Endothelial cell of umbilical vein (primary cell): Measurements from ENCODE around the gene USP2. TPM values are rescaled to one million over a fixed set of nuclear protein-coding genes. Genes with fewer than 3 reads are reported as not detected.

Experiments
- BruUV-seq: library from RNA; stranded (reverse); fragments of 400-500 nt; replicated peaks from 2 replicates; lab custom pipeline; 2021; lab: Mats Ljungman, UMichigan
- CTCF ChIA-PET: fragments of 300-600, 350-600 bp; sonication (Branson Sonifier 250); formaldehyde crosslinking; loops from one replicate; lab custom pipeline; 2021; ENCODE audit warnings: antibody characterized with exemption, inconsistent platforms; lab: Charles Lee
- POLR2A ChIA-PET: fragments of 300-600, 350-600 bp; sonication (Branson Sonifier 250); formaldehyde crosslinking; loops from one replicate; lab custom pipeline; 2021; ENCODE audit warnings: antibody characterized with exemption, inconsistent platforms; lab: Charles Lee
- DNase-seq: peaks from one replicate; pipeline ENCODE4 v3.0.0-alpha.2; 2011; ENCODE audit warnings: low read depth, low spot score
- FAIRE-seq: peaks from 2 replicates; lab custom pipeline; 2011; peaks lifted over from hg19 to GRCh38; lab: Jason Lieb, UNC
- H2AFZ ChIP-seq: 2 replicates; pipeline ENCODE4 v1.6.0; 2012; ENCODE audit warnings: low read depth, low read length, control low read depth, inconsistent platforms
- H3K27ac ChIP-seq: 2 replicates; pipeline ENCODE4 v1.5.1; 2011; ENCODE audit warnings: low read depth, mild to moderate bottlenecking, control low read depth, low read length, moderate library complexity; ENCODE audit not compliant: insufficient read depth
- H3K27me3 ChIP-seq, 2 experiments: 2 replicates each; pipeline versions ENCODE4 v1.6.0 to v1.6.1; 2011; ENCODE audit warnings: low read length in 2 of 2, mixed read lengths in 1 of 2; ENCODE audit not compliant: control insufficient read depth in 2 of 2, insufficient read depth in 2 of 2
- H3K36me3 ChIP-seq, 2 experiments: 2 replicates in 1 of 2; 3 replicates in 1 of 2; pipeline ENCODE4 v1.5.1; 2011; ENCODE audit warnings: low read length in 2 of 2, mild to moderate bottlenecking in 1 of 2, moderate library complexity in 1 of 2; ENCODE audit not compliant: control insufficient read depth in 2 of 2, insufficient read depth in 2 of 2; ENCODE audit errors: extremely low read depth in 1 of 2
- H3K4me1 ChIP-seq: 3 replicates; pipeline ENCODE4 v1.5.1; 2011; ENCODE audit warnings: mild to moderate bottlenecking, low read length; ENCODE audit not compliant: control insufficient read depth, insufficient read depth; ENCODE audit errors: extremely low read depth
- H3K4me2 ChIP-seq: 2 replicates; pipeline ENCODE4 v1.6.1; 2011; ENCODE audit warnings: low read length, control low read depth, mixed read lengths; ENCODE audit not compliant: insufficient read depth
- H3K4me3 ChIP-seq, 3 experiments: fragments of 200-600 bp in 1 of 3; sonication (generic), shearing (Covaris generic) in 1 of 3; replicated peaks in 1 of 3; 2 replicates each; pipeline ENCODE4 v1.5.1; 2011 to 2016; ENCODE audit warnings: control low read depth in 3 of 3, low read length in 3 of 3, mild to moderate bottlenecking in 2 of 3, inconsistent platforms in 1 of 3, low read depth in 1 of 3, moderate library complexity in 1 of 3; ENCODE audit not compliant: insufficient read depth in 1 of 3
- H3K79me2 ChIP-seq: 2 replicates; pipeline ENCODE4 v1.6.0; 2012; ENCODE audit warnings: low read length, inconsistent platforms; ENCODE audit not compliant: control insufficient read depth, insufficient read depth
- H3K9ac ChIP-seq: replicated peaks from 2 replicates; pipeline ENCODE3; 2011; ENCODE audit warnings: low read length, control low read depth; ENCODE audit not compliant: insufficient read depth; ENCODE audit errors: extremely low read depth
- H3K9me1 ChIP-seq: replicated peaks from 3 replicates; pipeline ENCODE4 v1.6.0; 2011; ENCODE audit warnings: mild to moderate bottlenecking, low read length; ENCODE audit not compliant: control insufficient read depth, insufficient read depth; ENCODE audit errors: extremely low read depth
- H3K9me3 ChIP-seq: replicated peaks from 2 replicates; pipeline ENCODE4 v1.5.1; 2012; ENCODE audit warnings: low read length, inconsistent platforms; ENCODE audit not compliant: control insufficient read depth, insufficient read depth
- H4K20me1 ChIP-seq: replicated peaks from 2 replicates; pipeline ENCODE3; 2011; ENCODE audit warnings: mild to moderate bottlenecking, low read length; ENCODE audit not compliant: control insufficient read depth, insufficient read depth; ENCODE audit errors: extremely low read depth
- EZH2 ChIP-seq: IDR thresholded peaks from 2 replicates; pipeline ENCODE4 v1.6.1; 2012; ENCODE audit warnings: borderline replicate concordance, low read depth, mild to moderate bottlenecking, moderate library complexity, low read length, inconsistent platforms; ENCODE audit not compliant: severe bottlenecking
- FOS ChIP-seq: IDR thresholded peaks from 2 replicates; pipeline ENCODE4 v1.6.1; 2011; ENCODE audit warnings: mild to moderate bottlenecking, low read length, moderate library complexity, borderline replicate concordance; ENCODE audit not compliant: insufficient read depth
- GATA2 ChIP-seq: IDR thresholded peaks from 2 replicates; pipeline ENCODE4 v1.7.0; 2011; ENCODE audit warnings: low read depth, mild to moderate bottlenecking, moderate library complexity, mixed read lengths, low read length; ENCODE audit not compliant: insufficient read length, insufficient read depth
- JUN ChIP-seq: IDR thresholded peaks from 2 replicates; pipeline ENCODE4 v1.6.1; 2011; ENCODE audit warnings: borderline replicate concordance, low read depth; ENCODE audit not compliant: insufficient read length, insufficient read depth
- MYC ChIP-seq: IDR thresholded peaks from one replicate; pipeline ENCODE4 v1.6.1; 2011; ENCODE audit warnings: mild to moderate bottlenecking, low read depth, low read length
- POLR2A ChIP-seq: IDR thresholded peaks from 2 replicates; pipeline ENCODE4 v1.6.1; 2012; ENCODE audit warnings: low read depth, mild to moderate bottlenecking, control low read depth, low read length
- POLR2AphosphoS5 ChIP-seq: IDR thresholded peaks from 2 replicates; pipeline ENCODE4 v1.6.1; 2012; ENCODE audit warnings: low read depth, mild to moderate bottlenecking, control low read depth, low read length, moderate library complexity; ENCODE audit not compliant: insufficient read depth
- dilution Hi-C: fragments of 300-500 bp; cut with MboI; formaldehyde crosslinking; loops from one replicate; pipeline ENCODE4 v1.15.0; 2019; ENCODE audit warnings: low sequenced_read_pairs; ENCODE audit not compliant: extremely low pct_ligation_motif_present
- intact Hi-C: fragments of 100-400 bp; cut with micrococcal nuclease; formaldehyde crosslinking; loops from one replicate; pipeline ENCODE4 v1.10.0; 2022
- polyA plus RNA-seq, 4 experiments: library from polyadenylated mRNA; depleted of rRNA in 3 of 4; stranded (reverse) in 3 of 4; unstranded in 1 of 4; fragments of >200 nt; gene quantifications; 2 replicates each; pipeline versions ENCODE4 v1.2.1 to v1.2.3, GENCODE V29; 2011 to 2012; ENCODE audit warnings: missing spikeins in 1 of 4
- total RNA-seq: library from RNA; stranded (reverse); gene quantifications from 2 replicates; pipeline ENCODE4 v1.2.3, GENCODE V29; 2021
- TF ChIP-seq, protein P1 (sequence below), 2 donors: IDR thresholded peaks; 1 replicate in 1 of 2; 2 replicates in 1 of 2; pipeline ENCODE4 v1.5.1; 2011; ENCODE audit warnings: low read length in 2 of 2, mild to moderate bottlenecking in 2 of 2, moderate library complexity in 2 of 2, control low read depth in 1 of 2, inconsistent platforms in 1 of 2, low read depth in 1 of 2; ENCODE audit not compliant: insufficient read depth in 1 of 2; ENCODE audit errors: extremely low read depth in 1 of 2
- TF ChIP-seq, protein P2 (sequence below): IDR thresholded peaks from 2 replicates; pipeline ENCODE4 v1.6.1; 2011; ENCODE audit not compliant: insufficient read depth, insufficient read length

The USP2 gene
- total and polyA plus RNA-seq, 2 donors (not counting 3 experiments of a cell fraction or from before 2014, with no cell fraction given): 0.21 to 1.2 TPM

DNA sequence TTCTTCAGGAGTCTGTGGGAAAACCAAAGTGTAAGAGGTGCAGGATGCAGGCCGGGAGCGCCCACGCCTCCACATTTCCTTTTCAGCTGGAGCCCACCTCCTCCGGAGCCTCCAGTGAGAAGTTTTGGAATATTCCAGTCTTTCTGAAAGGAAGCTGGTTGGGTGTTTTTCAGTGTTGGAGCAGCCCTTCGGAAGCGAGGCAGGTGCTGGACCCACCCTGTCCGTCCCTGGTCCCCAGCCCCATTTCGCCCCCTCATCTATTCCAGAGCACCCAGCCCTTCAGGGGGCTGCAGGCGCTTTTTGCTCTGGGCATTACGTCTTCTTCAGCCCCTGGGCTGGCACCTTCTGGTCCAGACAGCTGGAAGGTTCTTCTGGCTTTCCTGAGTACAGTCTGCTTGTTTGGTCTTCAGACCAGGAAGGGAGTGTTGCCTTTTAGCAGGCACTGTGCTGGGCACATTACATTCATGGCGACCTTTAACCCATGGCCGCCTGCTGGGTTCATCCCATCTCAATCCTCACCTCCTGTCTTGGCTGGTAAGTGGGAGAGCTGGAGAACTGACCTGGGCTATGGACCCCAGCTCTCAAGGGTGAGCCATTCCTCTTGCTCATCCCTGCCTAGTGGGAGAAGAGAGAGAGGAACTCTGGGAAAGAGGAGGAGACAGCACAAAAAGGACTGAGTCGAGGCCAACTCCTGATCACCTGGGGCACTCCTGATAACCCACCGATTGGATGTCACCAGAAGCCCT, 42.2 kb upstream of the USP2 start:
- dilution Hi-C loops: no loop called here
- Histone ChIP-seq H3K4me2 (no peak overlapping the region), H3K9me3 (no peaks in the 10 kb centered on the region), H3K27me3 (peaks cover 26 to 33% of the 10 kb centered on the region in 2 experiments), H3K9me1 (no peaks in the 10 kb centered on the region), H3K27ac (no peak overlapping the region), H2AFZ (no peak overlapping the region), H3K79me2 (no peaks in the 10 kb centered on the region), H4K20me1 (no peaks in the 10 kb centered on the region), H3K4me1 (no peaks in the 10 kb centered on the region), H3K4me3 (no peak overlapping the region), H3K9ac (no peak overlapping the region), H3K36me3 (no peaks in the 10 kb centered on the region)
- ChIA-PET CTCF (no interaction called here), POLR2A (no interaction called here)
- TF ChIP-seq POLR2A: no peak
- TF ChIP-seq MYC: no peak
- TF ChIP-seq GATA2: no peak
- TF ChIP-seq POLR2AphosphoS5: no peak
- TF ChIP-seq FOS: no peak
- TF ChIP-seq EZH2: no peak
- FAIRE-seq (no peak), DNase-seq (no peak)
- intact Hi-C loops: no loop called here
- BruUV-seq: no TSS peak

DNA sequence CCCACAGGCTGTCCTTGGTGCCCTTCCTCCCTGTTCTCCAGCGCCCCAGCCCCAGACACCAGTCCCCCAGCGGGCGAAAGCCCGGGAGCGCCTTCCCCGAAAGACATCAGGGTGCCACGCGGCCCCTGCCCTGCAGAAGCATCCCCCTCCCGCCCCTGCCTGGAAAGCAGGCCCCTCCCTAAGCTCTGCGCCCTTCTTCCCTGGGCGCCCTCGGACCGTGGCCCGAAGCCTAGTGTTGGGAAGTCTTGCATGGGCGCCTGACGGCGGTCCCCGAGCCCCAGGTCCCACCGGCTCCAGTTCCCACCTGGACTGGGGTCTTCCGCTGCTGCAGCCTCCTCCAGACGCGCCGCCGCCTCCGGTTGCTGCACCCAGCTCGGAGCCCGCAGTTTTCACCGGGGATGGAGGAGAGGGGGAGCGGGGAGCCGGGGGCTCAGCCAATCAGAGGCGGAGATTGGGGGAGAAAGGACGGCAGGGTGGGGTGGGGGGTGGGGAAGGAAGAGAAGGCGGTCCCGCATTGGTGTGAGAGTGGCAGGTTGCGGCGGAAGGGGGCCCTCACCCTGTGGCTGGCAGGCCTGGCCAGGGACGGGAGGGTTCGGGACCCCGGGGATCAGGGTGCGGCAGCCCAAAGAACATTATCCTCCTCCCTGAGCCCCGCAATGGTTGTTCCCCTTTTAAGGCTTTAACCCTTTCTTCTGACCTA, 41.5 kb upstream of the USP2 start, which contains the start of gene THY1:
THY1 (minus strand) TSS at position 364 of the 700 bp plus-strand sequence. CDS start 2,267 bp downstream, outside the sequence.
- Histone ChIP-seq H3K36me3 (no peaks in the 10 kb centered on the region), H3K27ac (no peak within 1 kb of the TSS), H3K4me2 (no peak within 1 kb of the TSS), H3K9me3 (no peaks in the 10 kb centered on the region), H3K79me2 (no peaks in the 10 kb centered on the region), H3K9me1 (no peaks in the 10 kb centered on the region), H3K4me3 (no peak within 1 kb of the TSS), H3K4me1 (no peaks in the 10 kb centered on the region), H4K20me1 (no peaks in the 10 kb centered on the region), H2AFZ (no peak within 1 kb of the TSS), H3K9ac (no peak within 1 kb of the TSS), H3K27me3 (peaks cover 26 to 33% of the 10 kb centered on the region in 2 experiments)
- ChIA-PET POLR2A (no interaction called here), CTCF (no interaction called here)
- TF ChIP-seq, protein P1, sequence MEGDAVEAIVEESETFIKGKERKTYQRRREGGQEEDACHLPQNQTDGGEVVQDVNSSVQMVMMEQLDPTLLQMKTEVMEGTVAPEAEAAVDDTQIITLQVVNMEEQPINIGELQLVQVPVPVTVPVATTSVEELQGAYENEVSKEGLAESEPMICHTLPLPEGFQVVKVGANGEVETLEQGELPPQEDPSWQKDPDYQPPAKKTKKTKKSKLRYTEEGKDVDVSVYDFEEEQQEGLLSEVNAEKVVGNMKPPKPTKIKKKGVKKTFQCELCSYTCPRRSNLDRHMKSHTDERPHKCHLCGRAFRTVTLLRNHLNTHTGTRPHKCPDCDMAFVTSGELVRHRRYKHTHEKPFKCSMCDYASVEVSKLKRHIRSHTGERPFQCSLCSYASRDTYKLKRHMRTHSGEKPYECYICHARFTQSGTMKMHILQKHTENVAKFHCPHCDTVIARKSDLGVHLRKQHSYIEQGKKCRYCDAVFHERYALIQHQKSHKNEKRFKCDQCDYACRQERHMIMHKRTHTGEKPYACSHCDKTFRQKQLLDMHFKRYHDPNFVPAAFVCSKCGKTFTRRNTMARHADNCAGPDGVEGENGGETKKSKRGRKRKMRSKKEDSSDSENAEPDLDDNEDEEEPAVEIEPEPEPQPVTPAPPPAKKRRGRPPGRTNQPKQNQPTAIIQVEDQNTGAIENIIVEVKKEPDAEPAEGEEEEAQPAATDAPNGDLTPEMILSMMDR (IDR thresholded peaks at IDR 0.05; ENCODE audit: extremely low read depth in 1 of 2, insufficient read depth in 1 of 2, low read depth in 1 of 2, low read length in 2 of 2): no peak
- no peak for TF ChIP-seq FOS
- no peak for TF ChIP-seq GATA2
- no peak for TF ChIP-seq POLR2A
- TF ChIP-seq MYC: no peak
- no peak for TF ChIP-seq JUN
- peak; percentile 5 for TF ChIP-seq EZH2
- TF ChIP-seq, protein P2, sequence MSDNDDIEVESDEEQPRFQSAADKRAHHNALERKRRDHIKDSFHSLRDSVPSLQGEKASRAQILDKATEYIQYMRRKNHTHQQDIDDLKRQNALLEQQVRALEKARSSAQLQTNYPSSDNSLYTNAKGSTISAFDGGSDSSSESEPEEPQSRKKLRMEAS: no peak
- intact Hi-C loops: no loop called here
- dilution Hi-C loops: no loop called here
- FAIRE-seq: no peak
- BruUV-seq: no TSS peak
- DNase-seq: no peak
